GM10847 (cell line): Measurements from ENCODE around the gene CKAP2L.

ENCODE experiments used
- POLR2A ChIP-seq: IDR thresholded peaks from 2 replicates; pipeline ENCODE4 v1.6.1; 2011; ENCODE audit not compliant: insufficient read length; ENCODE audit errors: extremely low read depth

The CKAP2L gene

DNA sequence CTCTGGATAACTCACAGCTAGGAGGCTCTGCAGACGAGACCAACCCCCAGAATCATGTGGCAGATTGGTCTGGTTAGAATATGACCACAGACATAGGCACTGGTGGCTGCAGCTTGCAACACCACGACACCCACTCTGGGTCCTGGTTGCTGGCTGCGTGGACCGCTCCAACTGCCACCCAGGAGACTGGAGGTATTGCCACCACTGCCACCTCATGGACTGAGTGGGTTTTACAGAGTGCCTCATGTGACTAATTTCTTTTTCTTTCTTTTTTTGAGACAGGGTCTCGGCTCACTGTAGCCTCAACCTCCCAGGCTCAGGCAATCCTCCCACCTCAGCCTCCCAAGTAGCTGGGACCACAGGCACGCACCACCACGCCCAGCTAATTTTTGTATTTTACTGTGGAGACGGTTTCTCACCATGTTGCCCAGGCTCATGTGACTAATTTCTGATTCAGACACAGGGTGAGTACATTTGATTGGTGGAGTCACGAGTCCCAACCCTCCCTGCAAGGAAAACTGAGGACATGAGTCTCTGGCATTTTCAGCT, 73.5 kb downstream of the CKAP2L start:
- TF ChIP-seq POLR2A = no peak

DNA sequence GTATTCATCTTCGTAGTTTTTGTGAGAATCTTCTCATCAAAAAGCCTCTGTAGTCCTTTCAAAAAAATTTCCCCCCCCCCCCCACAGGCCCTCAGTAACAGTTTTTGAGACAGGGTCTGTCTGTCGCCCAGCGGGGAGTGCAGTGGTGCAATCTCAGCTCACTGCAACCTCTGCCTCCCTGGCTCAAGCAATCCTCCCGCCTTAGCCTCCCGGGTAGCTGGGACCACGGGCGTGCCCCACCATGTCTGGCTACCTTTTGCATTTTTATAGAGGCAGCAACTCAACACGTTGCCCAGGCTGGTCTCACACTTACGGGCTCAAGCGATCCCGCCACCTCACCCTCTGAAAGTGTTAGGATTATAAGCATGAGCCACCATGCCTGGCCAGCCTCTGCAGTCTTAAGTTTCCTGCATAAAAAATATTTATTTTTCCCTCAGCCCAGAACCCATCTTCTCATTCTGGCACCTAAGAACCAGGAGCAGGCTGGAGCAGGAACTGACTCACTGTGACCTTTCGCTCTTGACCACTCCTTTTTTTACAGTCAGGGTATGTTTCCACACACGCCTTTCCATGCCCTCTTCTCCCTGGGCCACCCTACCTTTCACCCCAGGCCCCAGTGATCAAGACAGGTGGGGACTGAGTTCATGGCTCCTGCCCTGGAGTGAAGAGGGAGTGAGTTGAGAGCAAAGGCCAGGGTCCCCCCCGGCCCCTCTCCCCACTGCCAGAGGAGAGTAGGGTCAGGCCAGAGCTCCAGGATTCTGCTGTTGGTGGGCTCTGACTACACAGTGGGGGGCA, 76.1 kb downstream of the CKAP2L start:
- TF ChIP-seq POLR2A = no peak

DNA sequence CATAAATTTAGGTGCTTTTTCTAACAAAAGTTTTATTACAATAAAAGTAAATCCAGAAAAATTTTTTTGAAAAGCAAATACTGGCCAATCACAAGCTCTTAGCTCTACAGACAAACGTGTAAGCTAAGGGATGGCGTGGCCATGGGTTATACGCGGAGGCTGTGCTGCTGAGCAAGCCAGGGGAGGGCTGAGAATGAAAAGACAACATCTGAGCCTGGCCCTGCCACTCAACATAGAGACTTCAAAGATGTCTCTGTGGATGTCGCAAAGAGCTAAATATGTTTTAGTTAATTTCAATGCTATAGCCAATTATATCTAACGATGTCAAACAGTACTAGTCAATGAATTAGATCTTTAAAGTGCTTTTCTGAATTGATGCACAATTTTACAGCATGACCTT, 76.9 kb downstream of the CKAP2L start:
- no peak for TF ChIP-seq POLR2A
